HUES48 (cell line): ENCODE results near the gene FBXO27.

Experiments used
- H3K27ac ChIP-seq: one replicate; pipeline ENCODE4 v1.7.0; 2013; ENCODE audit warnings: low read depth, low read length, inconsistent platforms
- H3K27me3 ChIP-seq: 2 replicates; pipeline ENCODE4 v1.6.1; 2013; ENCODE audit warnings: mild to moderate bottlenecking, low read length; ENCODE audit not compliant: control insufficient read depth, insufficient read depth
- H3K36me3 ChIP-seq: 2 replicates; pipeline ENCODE4 v1.6.1; 2013; ENCODE audit warnings: low read length; ENCODE audit not compliant: control insufficient read depth, insufficient read depth
- H3K4me1 ChIP-seq: 2 replicates; pipeline ENCODE4 v1.6.1; 2013; ENCODE audit warnings: mild to moderate bottlenecking, low read length; ENCODE audit not compliant: control insufficient read depth, insufficient read depth
- H3K4me3 ChIP-seq: 2 replicates; pipeline ENCODE4 v1.5.1; 2013; ENCODE audit warnings: mild to moderate bottlenecking, low read depth, low read length
- H3K9ac ChIP-seq: 2 replicates; pipeline ENCODE4 v1.6.1; 2013; ENCODE audit warnings: mild to moderate bottlenecking, low read depth, low read length, moderate library complexity
- H3K9me3 ChIP-seq: 2 replicates; pipeline ENCODE4 v1.6.1; 2013; ENCODE audit warnings: low read length; ENCODE audit not compliant: control insufficient read depth, insufficient read depth

The FBXO27 gene

DNA sequence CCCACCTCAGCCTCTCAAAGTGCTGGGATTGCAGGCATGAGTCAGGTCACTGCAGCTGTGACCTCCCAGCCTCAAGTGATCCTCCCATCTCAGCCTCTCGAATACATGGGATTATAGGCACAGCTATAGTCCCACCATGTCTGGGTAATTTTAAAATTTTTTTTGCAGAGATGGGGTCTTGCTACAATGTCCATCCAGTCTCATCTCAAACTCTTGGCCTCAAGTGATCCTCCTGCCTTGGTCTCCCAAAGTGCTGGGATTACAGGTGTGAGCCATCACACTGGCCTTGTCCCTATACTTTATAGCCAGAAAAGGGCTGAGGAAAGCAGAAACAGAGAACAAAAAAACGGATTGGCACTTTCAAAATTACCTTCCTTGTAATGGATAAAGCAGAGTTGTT lies 4.8 kb upstream of the FBXO27 start:
- no peaks in the 10 kb centered on the region for H3K9me3 ChIP-seq
- H3K4me1 ChIP-seq = peaks cover 6% of the 10 kb centered on the region; the same call in 1 of the 2 replicates
- no peak overlapping the region for H3K4me3 ChIP-seq
- no peak overlapping the region for H3K27ac ChIP-seq
- no peaks in the 10 kb centered on the region for H3K27me3 ChIP-seq
- no peaks in the 10 kb centered on the region for H3K36me3 ChIP-seq
- no peak overlapping the region for H3K9ac ChIP-seq

DNA sequence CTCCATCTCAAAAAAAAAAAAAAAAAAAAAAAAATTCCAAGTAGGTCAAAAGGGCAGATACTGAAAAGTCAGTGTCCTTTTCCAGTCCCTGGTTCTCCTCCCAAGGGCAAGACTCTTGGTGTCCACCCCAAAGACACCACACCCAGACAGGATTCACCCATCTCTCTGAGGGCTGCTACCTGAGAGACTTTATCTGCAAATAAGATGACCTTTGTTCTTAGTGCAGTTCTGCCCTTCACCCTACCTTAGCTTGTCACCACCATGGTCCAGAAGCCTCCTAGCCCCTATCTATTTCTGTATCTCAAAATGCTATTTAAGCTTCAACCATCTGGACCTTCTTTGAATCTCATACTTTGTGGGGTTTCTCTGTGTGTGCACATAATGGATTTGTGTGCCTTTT lies 4.2 kb upstream of the FBXO27 start:
- no peaks in the 10 kb centered on the region for H3K9me3 ChIP-seq
- no peaks in the 10 kb centered on the region for H3K27me3 ChIP-seq
- H3K4me1 ChIP-seq = peaks cover 6% of the 10 kb centered on the region; the same call in 1 of the 2 replicates
- H3K9ac ChIP-seq = no peak overlapping the region
- no peak overlapping the region for H3K4me3 ChIP-seq
- no peaks in the 10 kb centered on the region for H3K36me3 ChIP-seq
- H3K27ac ChIP-seq = no peak overlapping the region

DNA sequence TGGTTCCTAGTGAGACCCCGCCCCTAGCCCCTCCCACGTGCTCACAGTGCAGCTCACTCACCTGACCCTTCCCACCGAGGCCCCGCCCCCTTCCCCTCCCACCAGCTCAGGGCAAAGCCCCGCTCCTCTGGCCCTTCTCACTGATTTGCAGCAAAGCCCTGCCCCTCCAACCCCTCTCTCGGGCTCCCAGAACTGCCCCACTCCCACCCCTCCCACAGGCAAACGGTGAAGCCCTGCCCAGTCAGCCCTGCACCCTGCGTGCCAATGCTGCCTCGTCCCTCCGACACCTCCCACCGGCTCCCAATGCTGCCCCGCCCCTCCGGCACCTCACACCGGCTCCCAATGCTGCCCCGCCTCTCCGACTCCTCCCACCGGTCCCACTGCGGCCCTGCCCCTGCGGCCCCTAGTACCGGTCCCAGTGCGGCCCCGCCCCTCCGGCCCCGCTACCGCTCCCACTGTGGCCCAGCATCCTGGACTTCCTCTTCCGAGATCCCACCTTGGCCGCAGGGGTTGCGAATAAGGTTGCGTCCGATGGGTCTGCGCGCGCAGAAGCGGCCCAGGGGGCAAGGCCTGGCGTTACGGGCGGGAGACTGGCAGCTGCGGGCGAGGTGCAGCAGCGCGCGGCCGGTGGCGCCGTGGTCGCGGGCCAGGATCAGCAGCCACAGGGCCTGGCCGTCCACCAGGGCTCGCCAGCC lies 834 bp downstream of the FBXO27 start:
- Histone ChIP-seq H3K36me3 (peaks cover 21% of the 10 kb centered on the region), H3K4me3 (peak overlapping the region; percentile 84), H3K4me1 (peaks cover 6% of the 10 kb centered on the region; the same call in 1 of the 2 replicates), H3K27me3 (no peaks in the 10 kb centered on the region), H3K9me3 (peaks cover 8% of the 10 kb centered on the region), H3K27ac (peak overlapping the region; percentile 63), H3K9ac (peak overlapping the region; percentile 43; the same call in 1 of the 2 replicates)

DNA sequence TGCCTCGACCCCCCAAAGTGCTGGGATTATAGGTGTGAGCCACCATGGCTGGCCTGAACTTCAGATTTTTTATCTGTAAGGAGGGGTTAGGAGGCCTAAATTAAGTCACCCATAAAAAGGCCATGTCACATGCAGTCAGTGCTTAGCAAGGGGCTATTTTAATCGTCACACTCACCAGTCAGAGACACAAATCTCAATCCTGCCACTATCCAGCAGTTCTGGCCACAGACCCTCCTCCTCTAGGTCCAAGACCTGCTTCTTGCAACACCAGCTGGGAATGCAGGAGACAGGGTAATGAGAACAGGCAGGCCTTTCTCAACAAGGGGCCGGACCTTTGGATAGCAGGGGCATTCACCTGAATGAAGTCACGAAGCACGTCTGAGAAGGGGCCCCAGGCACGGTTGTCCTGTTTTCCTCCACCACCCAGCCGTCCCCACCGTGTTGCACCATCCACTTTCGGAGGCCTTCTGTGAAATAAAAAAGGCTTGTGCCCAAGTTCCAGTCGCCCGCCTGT lies 1.4 kb downstream of the FBXO27 start:
- Histone ChIP-seq H3K9me3 (peaks cover 8% of the 10 kb centered on the region), H3K4me1 (peaks cover 6% of the 10 kb centered on the region; the same call in 1 of the 2 replicates), H3K27me3 (no peaks in the 10 kb centered on the region), H3K4me3 (peak overlapping the region; percentile 84), H3K9ac (no peak overlapping the region), H3K27ac (peak overlapping the region; percentile 63), H3K36me3 (peaks cover 21% of the 10 kb centered on the region)

DNA sequence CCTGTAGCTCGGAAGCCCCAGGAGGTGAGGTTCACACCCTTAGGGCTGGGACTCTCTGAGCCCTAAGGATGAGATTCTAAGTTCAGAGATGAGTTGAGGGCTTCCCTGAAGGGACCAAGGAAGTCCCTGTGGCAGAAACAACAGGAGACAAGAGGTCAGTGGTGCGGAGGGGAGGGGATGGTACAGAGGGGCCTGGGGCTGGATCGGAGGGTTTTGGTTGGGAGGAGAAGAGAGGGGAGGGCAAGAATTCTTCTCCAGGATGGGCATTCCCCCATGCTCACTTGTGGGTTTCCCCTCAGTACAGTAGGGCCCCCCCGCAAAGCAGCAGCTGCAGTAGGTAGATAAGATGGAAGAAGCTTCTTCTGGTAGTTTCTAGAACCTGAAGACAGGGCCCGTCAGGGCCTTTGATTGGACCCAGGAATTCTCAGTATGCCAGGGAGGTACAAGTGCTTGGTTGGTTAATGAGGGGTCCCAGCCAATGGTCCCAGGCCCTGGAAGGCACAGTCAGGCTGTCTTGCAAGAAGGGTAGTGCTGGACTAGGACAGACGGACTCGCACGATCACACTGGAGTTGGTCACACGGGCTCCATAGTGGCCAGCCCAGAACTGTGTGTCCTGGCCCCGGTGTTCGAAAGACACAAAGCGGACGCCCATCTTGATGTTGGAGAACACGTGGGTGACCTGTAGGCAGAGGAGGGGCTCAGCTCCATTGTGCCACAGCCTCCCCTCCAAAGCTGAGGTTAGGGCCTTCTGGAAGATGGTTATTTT lies 7.3 kb downstream of the FBXO27 start:
- Histone ChIP-seq H3K27me3 (no peaks in the 10 kb centered on the region), H3K9ac (no peak overlapping the region), H3K4me1 (no peaks in the 10 kb centered on the region), H3K9me3 (peaks cover 8% of the 10 kb centered on the region), H3K36me3 (peaks cover 19% of the 10 kb centered on the region), H3K4me3 (no peak overlapping the region), H3K27ac (no peak overlapping the region)

DNA sequence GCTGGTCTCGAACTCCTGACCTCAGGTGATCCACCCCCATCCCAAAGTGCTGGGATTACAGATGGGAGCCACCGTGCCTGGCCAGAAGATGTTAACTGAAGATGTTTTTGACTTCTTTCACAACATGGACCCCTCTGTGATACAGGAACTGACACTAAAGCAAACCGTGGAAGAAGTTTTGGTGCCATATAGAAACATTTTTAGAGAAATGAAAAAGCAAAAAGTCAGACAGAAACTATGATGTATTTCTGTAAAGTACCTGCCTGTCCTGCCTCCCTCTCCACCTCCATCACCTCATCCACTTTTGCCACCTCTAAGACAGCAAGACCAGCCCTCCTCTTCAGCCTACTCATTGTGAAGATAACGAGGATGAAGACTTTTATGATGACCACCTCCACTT lies 11.3 kb downstream of the FBXO27 start:
- no peaks in the 10 kb centered on the region for H3K4me1 ChIP-seq
- no peak overlapping the region for H3K27ac ChIP-seq
- no peaks in the 10 kb centered on the region for H3K27me3 ChIP-seq
- no peaks in the 10 kb centered on the region for H3K9me3 ChIP-seq
- no peak overlapping the region for H3K9ac ChIP-seq
- H3K36me3 ChIP-seq = no peaks in the 10 kb centered on the region
- no peak overlapping the region for H3K4me3 ChIP-seq

DNA sequence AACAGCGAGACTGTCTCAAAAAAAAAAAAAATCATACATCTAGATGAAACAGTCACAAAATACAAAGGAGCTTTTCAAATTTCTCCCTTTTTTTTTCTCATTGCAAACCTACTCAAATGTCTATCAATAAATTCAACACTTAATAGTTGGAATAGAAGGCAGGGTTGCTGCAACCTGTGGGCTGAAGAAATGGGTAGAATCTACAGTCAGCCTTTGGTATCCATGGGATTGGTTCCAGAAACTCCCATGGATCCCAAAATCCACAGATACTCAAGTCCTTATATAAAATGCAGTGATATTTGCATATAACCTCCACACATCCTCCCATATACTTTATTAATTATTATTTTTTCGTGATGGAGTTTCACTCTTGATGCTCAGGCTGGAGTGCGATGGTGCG lies 14.7 kb downstream of the FBXO27 start:
- Histone ChIP-seq H3K9me3 (no peaks in the 10 kb centered on the region), H3K27ac (no peak overlapping the region), H3K9ac (no peak overlapping the region), H3K27me3 (no peaks in the 10 kb centered on the region), H3K4me3 (no peak overlapping the region), H3K4me1 (no peaks in the 10 kb centered on the region), H3K36me3 (no peaks in the 10 kb centered on the region)

DNA sequence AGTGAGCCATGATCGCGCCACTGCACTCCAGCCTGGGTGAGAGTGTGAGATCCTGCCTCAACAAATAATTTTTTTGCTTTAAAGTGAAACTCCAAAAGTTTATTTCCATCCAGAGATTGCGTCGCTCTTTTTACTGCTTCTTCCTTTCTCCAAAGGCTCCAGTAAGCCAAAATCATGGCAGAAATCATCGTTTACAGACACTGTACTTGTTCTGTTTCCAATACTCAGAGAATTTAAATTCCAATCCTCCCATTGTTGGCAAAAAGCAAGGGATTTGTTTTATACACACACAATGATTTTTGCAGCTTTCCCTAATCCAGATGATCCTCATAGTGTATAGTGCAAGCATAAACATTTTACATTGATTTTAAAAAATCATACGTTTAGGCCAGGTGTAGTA lies 15.3 kb downstream of the FBXO27 start:
- H3K4me1 ChIP-seq = no peaks in the 10 kb centered on the region
- no peak overlapping the region for H3K4me3 ChIP-seq
- H3K9ac ChIP-seq = no peak overlapping the region
- no peaks in the 10 kb centered on the region for H3K27me3 ChIP-seq
- H3K36me3 ChIP-seq = no peaks in the 10 kb centered on the region
- no peak overlapping the region for H3K27ac ChIP-seq
- H3K9me3 ChIP-seq = no peaks in the 10 kb centered on the region

DNA sequence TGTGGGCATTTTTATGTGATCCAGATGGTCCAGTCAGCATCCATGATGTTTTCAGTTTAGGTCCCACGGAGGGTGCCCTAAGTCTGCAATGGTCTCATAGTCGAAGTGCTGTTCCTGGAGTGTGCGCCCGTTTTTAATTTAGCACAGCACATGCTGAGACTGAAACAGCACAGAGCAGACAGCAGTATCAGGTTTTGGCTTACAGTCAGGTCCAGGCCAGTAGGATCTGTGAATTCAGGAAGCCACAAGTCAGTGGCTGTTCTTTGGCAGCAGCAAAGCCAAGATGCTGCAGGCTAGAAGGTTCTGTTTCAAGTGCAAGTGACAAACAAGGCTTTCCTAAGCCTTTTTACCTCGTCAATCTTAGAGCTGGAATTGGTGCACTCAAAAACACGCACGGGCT lies 18.3 kb downstream of the FBXO27 start:
- Histone ChIP-seq H3K27me3 (no peaks in the 10 kb centered on the region), H3K27ac (no peak overlapping the region), H3K4me1 (no peaks in the 10 kb centered on the region), H3K4me3 (no peak overlapping the region), H3K36me3 (no peaks in the 10 kb centered on the region), H3K9ac (no peak overlapping the region), H3K9me3 (no peaks in the 10 kb centered on the region)

DNA sequence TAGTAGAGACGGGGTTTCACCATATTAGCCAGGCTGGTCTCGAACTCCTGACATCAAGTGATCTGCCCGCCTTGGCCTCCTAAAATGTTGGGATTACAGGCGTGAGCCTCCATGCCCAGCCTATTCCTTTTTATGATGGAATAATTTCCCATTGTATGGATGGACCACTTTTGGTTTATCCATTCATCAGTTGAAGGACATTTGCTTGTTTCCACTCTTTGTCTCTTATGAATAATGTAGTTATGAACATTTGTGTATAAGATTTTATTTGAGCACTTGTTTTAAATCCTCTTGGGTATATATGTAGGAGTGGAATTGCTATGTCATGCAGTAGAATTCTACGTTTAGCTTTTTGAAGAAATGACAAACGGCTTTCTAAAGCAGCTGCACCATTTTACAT lies 23.3 kb downstream of the FBXO27 start:
- Histone ChIP-seq H3K27ac (no peak overlapping the region), H3K27me3 (no peaks in the 10 kb centered on the region)

DNA sequence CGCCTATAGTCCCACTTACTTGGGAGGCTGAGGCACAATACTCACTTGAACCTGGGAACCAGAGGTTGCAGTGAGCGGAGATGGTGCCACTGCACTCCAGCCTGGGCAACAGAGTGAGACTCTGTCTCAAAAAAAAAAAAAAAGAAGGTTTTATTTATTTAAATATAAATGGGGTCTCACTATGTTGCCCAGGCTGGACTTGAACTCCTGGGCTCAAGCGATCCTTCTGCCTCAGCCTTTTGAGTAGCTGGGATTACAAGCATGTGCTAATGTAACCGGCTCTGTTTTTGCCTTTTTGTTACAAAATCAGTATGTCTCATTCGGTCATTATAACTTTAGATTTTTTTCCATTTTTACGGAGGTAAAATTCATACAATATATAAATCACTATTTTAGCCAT lies 24.2 kb downstream of the FBXO27 start:
- Histone ChIP-seq H3K4me1 (no peaks in the 10 kb centered on the region), H3K27ac (no peak overlapping the region), H3K9ac (no peak overlapping the region), H3K36me3 (no peaks in the 10 kb centered on the region), H3K4me3 (no peak overlapping the region), H3K9me3 (no peaks in the 10 kb centered on the region), H3K27me3 (no peaks in the 10 kb centered on the region)

More for the DNA sequence above, 23.3 kb downstream of the FBXO27 start:
- Histone ChIP-seq H3K4me1 (no peaks in the 10 kb centered on the region), H3K36me3 (no peaks in the 10 kb centered on the region), H3K4me3 (no peak overlapping the region), H3K9ac (no peak overlapping the region), H3K9me3 (no peaks in the 10 kb centered on the region)
